ENCODE data around the gene ENTPD1.

DNA sequence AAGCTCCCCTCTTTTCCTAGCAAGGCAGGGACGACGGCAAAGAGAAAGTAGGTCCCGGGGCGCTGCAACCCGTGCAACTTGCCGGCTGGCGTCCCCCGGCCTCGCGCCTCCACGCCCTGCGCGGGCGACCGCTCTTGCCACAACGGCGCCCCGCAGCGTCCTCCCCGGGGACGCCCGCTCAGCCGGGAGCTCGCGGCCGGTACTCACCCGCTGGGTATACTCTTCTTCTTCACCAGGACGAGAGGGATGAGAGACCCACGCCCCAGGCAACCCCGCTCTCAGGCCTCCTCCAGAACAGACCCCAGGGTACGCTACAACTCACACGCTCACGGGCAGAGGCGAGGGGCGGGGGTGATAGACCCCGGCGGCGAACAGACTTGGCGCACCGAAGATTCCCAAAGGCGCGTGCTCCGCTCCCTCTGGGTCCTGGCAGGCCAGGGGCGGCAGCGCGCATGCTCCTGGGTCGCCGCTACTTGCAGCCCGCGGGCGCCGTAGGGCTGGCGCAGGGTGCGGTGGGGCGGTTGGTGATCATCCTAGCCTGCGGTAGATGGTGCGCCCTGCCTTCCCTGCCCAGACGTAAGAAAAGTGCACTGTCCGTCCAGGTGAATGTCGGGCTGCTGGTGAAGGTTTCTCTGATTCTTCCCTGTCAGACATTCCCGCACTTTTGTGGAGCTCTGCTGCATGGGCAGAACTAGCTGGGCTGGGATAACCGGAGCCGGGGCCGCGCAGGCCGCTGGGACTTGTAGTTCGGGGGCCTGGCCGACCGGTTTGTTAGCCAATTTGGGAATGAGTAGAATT is 151.7 kb downstream of the ENTPD1 start, which contains the start of gene CC2D2B:
- TF ChIP-seq ZNF23 (CRISPR knock-in tag; IDR thresholded peaks at IDR 0.05) (no peak), KDM1A (IDR thresholded peaks at IDR 0.05) (no peak), GTF2A2 (tag; IDR thresholded peaks at IDR 0.05) (no peak), HMG20B (CRISPR knock-in tag; IDR thresholded peaks at IDR 0.05) (no peak), POLR2A (conservative IDR thresholded peaks at IDR 0.05) (peak; percentile 68), NR2F6 (CRISPR knock-in tag; IDR thresholded peaks at IDR 0.05) (no peak), POLR2AphosphoS5 (IDR thresholded peaks at IDR 0.05; ENCODE audit: control insufficient read depth, insufficient read depth, low read depth, low read length) (no peak), NR3C1 (CRISPR knock-in tag; IDR thresholded peaks at IDR 0.05) (no peak), MTA1 (IDR thresholded peaks at IDR 0.05; ENCODE audit: borderline replicate concordance) (no peak), CTCF (IDR thresholded peaks at IDR 0.05 in 2 of 3, conservative IDR thresholded peaks at IDR 0.05 in 1 of 3; ENCODE audit: insufficient read depth in 2 of 3, low read depth in 1 of 3, low read length in 3 of 3) (peak in 2 of 3 experiments; percentile 13 to 26; a peak in 2 of 6 replicates), SMC3 (conservative IDR thresholded peaks at IDR 0.05; ENCODE audit: insufficient read depth, low read depth, low read length) (no peak)

Data from K562 (cell line).